Ovary (tissue), 3 donors: ENCODE measurements around the gene LGI4.

Experiments
- CTCF ChIP-seq, 3 donors: fragments of 450-650 bp in 2 of 3; fragments of 200-600 bp in 1 of 3; IDR thresholded peaks; one replicate each; pipeline versions ENCODE4 v1.5.1 to v1.8.0; 2016 to 2022; ENCODE audit warnings: antibody characterized with exemption in 3 of 3, mild to moderate bottlenecking in 1 of 3
- EP300 ChIP-seq: sonication (generic); formaldehyde crosslinking; IDR thresholded peaks from one replicate; pipeline ENCODE4 v1.6.1; 2017; ENCODE audit warnings: antibody characterized with exemption
- donor health status: DM: no; HTN: no; CAD: no.

- TF ChIP-seq CTCF (IDR thresholded peaks at IDR 0.05), result no peak
- TF ChIP-seq EP300, result no peak
Measured at GRCh38 chr19:35140207-35140961, 5.5 kb upstream of the LGI4 start.
